Chondrocyte (in vitro differentiated cells): ENCODE data around the gene SLC10A7. TPM values are rescaled to one million over a fixed set of nuclear protein-coding genes. Genes with fewer than 3 reads are reported as not detected.

ENCODE experiments used
- DNase-seq: peaks from one replicate; pipeline ENCODE4 v3.0.0; 2021; ENCODE audit warnings: mixed read lengths, low spot score
- H3K27ac Mint-ChIP-seq: one replicate; pipeline ENCODE4 v1.8.0; 2021; ENCODE audit warnings: mild to moderate bottlenecking, moderate library complexity, mixed read lengths; ENCODE audit not compliant: unreplicated experiment
- H3K27me3 Mint-ChIP-seq: 2 replicates; pipeline ENCODE4 v1.8.0; 2021; ENCODE audit warnings: low read depth, mixed read lengths
- H3K36me3 Mint-ChIP-seq: 2 replicates; pipeline ENCODE4 v1.8.0; 2021; ENCODE audit warnings: low read depth, mixed read lengths
- H3K4me1 Mint-ChIP-seq: 2 replicates; pipeline ENCODE4 v1.8.0; 2021; ENCODE audit warnings: low read depth, mild to moderate bottlenecking, mixed read lengths
- H3K4me3 Mint-ChIP-seq: one replicate; pipeline ENCODE4 v1.8.0; 2021; ENCODE audit warnings: mild to moderate bottlenecking, moderate library complexity, mixed read lengths; ENCODE audit not compliant: unreplicated experiment
- H3K9me3 Mint-ChIP-seq: 2 replicates; pipeline ENCODE4 v1.8.0; 2021; ENCODE audit warnings: low read depth, mixed read lengths
- total RNA-seq: library from RNA; stranded (reverse); gene quantifications from 3 replicates; pipeline ENCODE4 v1.2.1, GENCODE V29; 2021
- TF ChIP-seq, protein P1 (sequence below): fragments of 200-600 bp; sonication (generic); IDR thresholded peaks from 2 replicates; pipeline ENCODE4 v1.5.0; 2021; ENCODE audit warnings: antibody characterized with exemption, mild to moderate bottlenecking, moderate library complexity

SLC10A7 gene
- total RNA-seq, 1 donor from 2014 or later = 7.6 TPM

DNA sequence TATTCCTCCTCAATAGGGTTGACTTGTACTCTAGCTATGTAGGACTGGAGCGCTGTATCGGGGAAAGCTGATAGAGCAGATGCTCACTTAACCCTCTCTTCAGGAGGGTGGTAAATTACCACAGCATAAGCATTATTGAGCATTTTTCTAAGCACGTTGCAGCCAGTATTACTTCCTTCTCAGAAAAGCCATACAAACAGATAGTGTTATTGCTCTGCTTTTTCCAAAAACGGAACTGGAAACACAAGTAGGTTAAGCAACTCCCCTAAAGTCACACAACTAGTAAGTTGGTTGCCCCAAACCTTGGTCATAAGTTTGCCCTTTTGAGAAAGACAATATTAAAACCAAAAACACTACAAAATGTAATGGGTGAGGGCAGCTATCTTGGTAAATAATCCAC is 233.5 kb downstream of the SLC10A7 start:
- H3K9me3 Mint-ChIP-seq = no peaks in the 10 kb centered on the region
- no peak overlapping the region for H3K27ac Mint-ChIP-seq
- no peak for DNase-seq
- no peaks in the 10 kb centered on the region for H3K27me3 Mint-ChIP-seq
- no peaks in the 10 kb centered on the region for H3K4me1 Mint-ChIP-seq
- TF ChIP-seq, protein P1, sequence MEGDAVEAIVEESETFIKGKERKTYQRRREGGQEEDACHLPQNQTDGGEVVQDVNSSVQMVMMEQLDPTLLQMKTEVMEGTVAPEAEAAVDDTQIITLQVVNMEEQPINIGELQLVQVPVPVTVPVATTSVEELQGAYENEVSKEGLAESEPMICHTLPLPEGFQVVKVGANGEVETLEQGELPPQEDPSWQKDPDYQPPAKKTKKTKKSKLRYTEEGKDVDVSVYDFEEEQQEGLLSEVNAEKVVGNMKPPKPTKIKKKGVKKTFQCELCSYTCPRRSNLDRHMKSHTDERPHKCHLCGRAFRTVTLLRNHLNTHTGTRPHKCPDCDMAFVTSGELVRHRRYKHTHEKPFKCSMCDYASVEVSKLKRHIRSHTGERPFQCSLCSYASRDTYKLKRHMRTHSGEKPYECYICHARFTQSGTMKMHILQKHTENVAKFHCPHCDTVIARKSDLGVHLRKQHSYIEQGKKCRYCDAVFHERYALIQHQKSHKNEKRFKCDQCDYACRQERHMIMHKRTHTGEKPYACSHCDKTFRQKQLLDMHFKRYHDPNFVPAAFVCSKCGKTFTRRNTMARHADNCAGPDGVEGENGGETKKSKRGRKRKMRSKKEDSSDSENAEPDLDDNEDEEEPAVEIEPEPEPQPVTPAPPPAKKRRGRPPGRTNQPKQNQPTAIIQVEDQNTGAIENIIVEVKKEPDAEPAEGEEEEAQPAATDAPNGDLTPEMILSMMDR = no peak
- H3K4me3 Mint-ChIP-seq = no peak overlapping the region
- peaks cover 6% of the 10 kb centered on the region for H3K36me3 Mint-ChIP-seq

DNA sequence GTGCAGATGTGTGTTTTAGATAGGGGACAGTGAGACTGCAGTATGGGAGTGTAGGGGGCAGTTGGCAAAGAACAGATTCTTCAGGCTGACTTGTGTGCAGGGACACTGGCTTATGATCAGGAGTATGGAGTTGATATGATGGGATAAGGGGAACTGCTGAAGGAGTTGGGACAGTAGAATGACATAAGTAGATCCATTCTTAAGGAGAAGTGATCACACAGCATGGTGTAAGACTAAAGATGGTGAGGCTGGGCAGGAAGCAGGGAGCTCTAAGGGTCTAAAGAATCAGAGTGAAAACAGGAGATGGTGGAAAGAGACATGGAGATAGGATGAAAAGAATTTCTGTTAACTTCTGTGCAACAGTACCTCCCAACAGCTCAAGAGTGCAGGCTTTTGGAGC is 236.7 kb downstream of the SLC10A7 start:
- Mint-ChIP-seq H3K4me1 (no peaks in the 10 kb centered on the region), H3K9me3 (no peaks in the 10 kb centered on the region), H3K27ac (no peak overlapping the region), H3K27me3 (no peaks in the 10 kb centered on the region), H3K36me3 (no peaks in the 10 kb centered on the region), H3K4me3 (no peak overlapping the region)
- TF ChIP-seq, protein P1 = no peak
- no peak for DNase-seq

DNA sequence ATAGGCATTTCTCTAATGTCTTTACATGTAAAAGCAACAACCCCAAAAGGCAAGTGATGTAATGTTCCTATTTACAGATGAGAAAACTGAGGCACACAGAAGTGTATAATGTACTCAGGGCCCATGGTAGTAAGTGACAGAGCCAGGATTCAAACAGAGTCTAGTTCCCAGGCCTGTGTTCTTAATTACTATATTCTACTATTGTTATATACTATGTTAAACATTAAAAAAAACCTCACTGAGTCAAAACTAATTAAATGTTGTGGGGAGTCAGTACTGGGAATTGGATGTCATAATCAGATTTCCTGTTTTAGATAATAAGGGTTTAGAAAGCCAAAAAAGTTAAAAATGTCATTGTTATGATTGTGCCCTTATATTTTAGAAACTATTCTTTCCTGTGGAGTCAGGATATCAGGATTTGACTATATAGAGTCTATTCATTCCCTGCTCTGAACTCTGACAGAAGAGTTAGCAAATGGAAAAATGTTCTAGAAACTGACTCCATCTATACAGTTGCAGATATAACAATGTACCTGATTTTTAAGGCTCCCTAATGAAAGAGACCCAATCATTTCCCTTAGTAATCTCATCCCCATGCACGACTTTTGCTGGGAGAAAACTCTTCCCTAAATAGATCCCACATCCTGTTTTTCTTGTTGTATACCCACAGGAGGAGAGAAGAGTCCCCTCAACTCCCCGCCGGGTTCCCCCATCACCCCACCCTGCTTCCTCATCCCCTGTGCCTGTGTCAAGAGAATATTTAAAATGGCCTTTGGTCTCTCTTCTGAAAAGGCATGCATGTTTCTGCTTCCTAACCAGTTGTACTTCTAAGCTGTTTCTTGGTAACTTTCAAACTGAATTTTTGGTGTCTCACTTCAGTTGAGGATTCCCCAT is 237.7 kb downstream of the SLC10A7 start:
- H3K4me1 Mint-ChIP-seq = peaks cover 4% of the 10 kb centered on the region
- H3K27me3 Mint-ChIP-seq = no peaks in the 10 kb centered on the region
- H3K4me3 Mint-ChIP-seq = no peak overlapping the region
- TF ChIP-seq, protein P1 = no peak
- H3K36me3 Mint-ChIP-seq = peaks cover 2% of the 10 kb centered on the region
- DNase-seq = no peak
- H3K9me3 Mint-ChIP-seq = no peaks in the 10 kb centered on the region
- H3K27ac Mint-ChIP-seq = no peak overlapping the region

DNA sequence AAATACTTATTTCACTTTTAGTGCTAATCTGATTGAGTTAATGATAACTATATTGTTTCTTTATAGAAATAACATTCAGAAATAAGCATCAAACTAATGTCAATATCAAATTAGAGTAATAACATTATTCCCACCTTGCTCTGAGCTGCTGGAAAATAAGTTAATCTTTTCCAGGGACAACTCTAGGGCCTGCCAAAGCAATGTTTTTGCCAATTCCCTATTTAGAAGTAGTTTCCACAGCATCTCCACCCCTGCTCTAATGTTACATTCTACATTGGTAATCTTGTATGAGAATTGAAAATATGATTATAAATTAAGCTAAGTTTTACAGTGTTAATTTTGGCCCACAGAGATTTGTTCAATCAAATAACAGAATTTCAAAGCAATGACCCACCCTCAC is 239.1 kb downstream of the SLC10A7 start:
- Mint-ChIP-seq H3K36me3 (peaks cover 2% of the 10 kb centered on the region), H3K27me3 (no peaks in the 10 kb centered on the region)

DNA sequence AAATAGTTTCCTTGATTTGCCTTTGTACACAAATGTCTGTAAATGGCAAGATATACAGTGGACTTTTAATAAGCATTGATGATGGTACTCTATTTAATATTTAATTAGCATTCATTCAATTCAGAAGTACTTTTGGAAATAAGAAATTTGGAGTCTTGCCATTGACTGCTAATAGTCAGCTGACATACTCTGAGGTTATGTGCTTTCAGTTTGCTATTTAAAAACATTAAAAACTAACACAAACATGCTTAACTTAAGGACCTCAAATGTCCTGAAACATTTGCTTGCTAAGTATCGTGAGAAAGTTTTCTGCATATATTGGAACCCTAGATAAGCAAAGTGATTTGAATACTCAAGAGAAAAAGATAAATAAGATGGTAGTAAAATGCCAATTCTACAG is 242.8 kb downstream of the SLC10A7 start:
- Mint-ChIP-seq H3K4me3 (no peak overlapping the region), H3K9me3 (no peaks in the 10 kb centered on the region), H3K27me3 (no peaks in the 10 kb centered on the region), H3K36me3 (peaks cover 5% of the 10 kb centered on the region), H3K27ac (no peak overlapping the region), H3K4me1 (peaks cover 4% of the 10 kb centered on the region)
- DNase-seq = no peak
- TF ChIP-seq, protein P1 = no peak

More for the DNA sequence above, 239.1 kb downstream of the SLC10A7 start:
- Mint-ChIP-seq H3K4me1 (peaks cover 4% of the 10 kb centered on the region), H3K9me3 (no peaks in the 10 kb centered on the region), H3K4me3 (no peak overlapping the region), H3K27ac (no peak overlapping the region)
- TF ChIP-seq, protein P1 = no peak
- DNase-seq = no peak
